Fibroblast of villous mesenchyme (primary cell): ENCODE data around the gene EIF5. TPM values are rescaled to one million over a fixed set of nuclear protein-coding genes. Genes with fewer than 3 reads are reported as not detected.

ENCODE experiments used
- DNase-seq: peaks from one replicate; pipeline ENCODE4 v3.0.0-alpha.2; 2010; ENCODE audit warnings: low read depth
- H3K4me3 ChIP-seq: 2 replicates; pipeline ENCODE4 v1.5.1; 2011; ENCODE audit warnings: low read depth, mild to moderate bottlenecking, low read length
- CTCF ChIP-seq: IDR thresholded peaks from 2 replicates; pipeline ENCODE4 v1.5.1; 2012; ENCODE audit warnings: low read depth, mild to moderate bottlenecking, low read length; ENCODE audit not compliant: insufficient read depth
- total RNA-seq: library from RNA; depleted of rRNA; stranded (reverse); fragments of >200 nt; gene quantifications from 2 replicates; pipeline ENCODE4 v1.2.3, GENCODE V29; 2012

Gene EIF5
- total RNA-seq, 1 donor = 122 TPM

GRCh38 chr14:103296007-103296406 is 38.0 kb upstream of the EIF5 start:
- no peak for TF ChIP-seq CTCF
- DNase-seq = peak; percentile 37
- no peak overlapping the region for H3K4me3 ChIP-seq

- DNase-seq = no peak
- TF ChIP-seq CTCF = peak; percentile 13
Measured at GRCh38 chr14:103296987-103297386, 37.0 kb upstream of the EIF5 start.

GRCh38 chr14:103298620-103299019 is 35.4 kb upstream of the EIF5 start:
- no peak overlapping the region for H3K4me3 ChIP-seq
- no peak for TF ChIP-seq CTCF
- no peak for DNase-seq

More at GRCh38 chr14:103296987-103297386, 37.0 kb upstream of the EIF5 start:
- no peak overlapping the region for H3K4me3 ChIP-seq

GRCh38 chr14:103301512-103302354 is 32.3 kb upstream of the EIF5 start:
- no peak for DNase-seq
- no peak overlapping the region for H3K4me3 ChIP-seq
- TF ChIP-seq CTCF = no peak

- TF ChIP-seq CTCF = no peak
- no peak overlapping the region for H3K4me3 ChIP-seq
- DNase-seq = peak; percentile 25
Measured at GRCh38 chr14:103302966-103303365, 31.1 kb upstream of the EIF5 start.

- H3K4me3 ChIP-seq = no peak overlapping the region
- DNase-seq = no peak
- no peak for TF ChIP-seq CTCF
Measured at GRCh38 chr14:103304706-103305105, 29.3 kb upstream of the EIF5 start.
